Stimulated activated CD4-positive, alpha-beta T cell treated with anti-CD3 and anti-CD28 coated beads, Interleukin-2, amount 100 ng/mL, for 24 hours (primary cell): ENCODE data around the gene TMEM145.

Source experiments
- DNase-seq, 2 donors: peaks; one replicate each; pipeline ENCODE4 v3.0.0-alpha.2; 2020

TMEM145 gene

GRCh38 chr19:42278452-42279154, 34.5 kb upstream of the TMEM145 start:
- no peak for DNase-seq

- DNase-seq, result no peak
Observed at GRCh38 chr19:42279155-42279901, 33.8 kb upstream of the TMEM145 start.

GRCh38 chr19:42279902-42280814, 33.0 kb upstream of the TMEM145 start:
- peak; percentile 88 to 92 for DNase-seq

GRCh38 chr19:42280815-42281145, 32.3 kb upstream of the TMEM145 start:
- no peak for DNase-seq

GRCh38 chr19:42281146-42281826, 31.8 kb upstream of the TMEM145 start:
- DNase-seq, result peak; percentile 40 to 50

GRCh38 chr19:42281827-42282762, 31.0 kb upstream of the TMEM145 start:
- no peak for DNase-seq

- no peak for DNase-seq
Observed at GRCh38 chr19:42282819-42283187, 30.3 kb upstream of the TMEM145 start.

- peak; percentile 95 to 96 for DNase-seq
Observed at GRCh38 chr19:42283188-42284065, 29.7 kb upstream of the TMEM145 start.

- peak; percentile 76 to 86 for DNase-seq
Observed at GRCh38 chr19:42284066-42284501, 29.0 kb upstream of the TMEM145 start.

- peak in 1 of 2 donors; percentile 47 for DNase-seq
Observed at GRCh38 chr19:42284591-42285341, 28.3 kb upstream of the TMEM145 start.

GRCh38 chr19:42285541-42285941, 27.6 kb upstream of the TMEM145 start:
- no peak for DNase-seq

GRCh38 chr19:42285988-42286348, 27.1 kb upstream of the TMEM145 start:
- DNase-seq, result no peak

GRCh38 chr19:42286349-42287016, 26.6 kb upstream of the TMEM145 start:
- DNase-seq, result no peak

GRCh38 chr19:42287017-42287826, 25.9 kb upstream of the TMEM145 start:
- no peak for DNase-seq

GRCh38 chr19:42287827-42288107, 25.3 kb upstream of the TMEM145 start:
- DNase-seq, result no peak

- no peak for DNase-seq
Observed at GRCh38 chr19:42288387-42288786, 24.7 kb upstream of the TMEM145 start.

- no peak for DNase-seq
Observed at GRCh38 chr19:42288881-42289555, 24.1 kb upstream of the TMEM145 start.

- DNase-seq, result no peak
Observed at GRCh38 chr19:42289556-42290041, 23.5 kb upstream of the TMEM145 start.
